A673 (cell line): ENCODE results near the gene NEK8. TPM values are rescaled to one million over a fixed set of nuclear protein-coding genes. Genes with fewer than 3 reads are reported as not detected.

ENCODE experiments used
- BruUV-seq: library from RNA; stranded (reverse); fragments of 400-500 nt; replicated peaks from 2 replicates; lab custom pipeline; 2021; lab: Mats Ljungman, UMichigan
- CTCF ChIA-PET: fragments of 300-600 bp; sonication (Branson Sonifier 250); formaldehyde crosslinking; loops from one replicate; lab custom pipeline; 2022; ENCODE audit warnings: antibody characterized with exemption; lab: Charles Lee
- POLR2A ChIA-PET: fragments of 300-600 bp; sonication (Branson Sonifier 250); formaldehyde crosslinking; loops from one replicate; lab custom pipeline; 2022; ENCODE audit warnings: antibody characterized with exemption; ENCODE audit not compliant: low non-redundant PET; lab: Charles Lee
- DNase-seq: peaks from one replicate; pipeline ENCODE4 v3.0.0-alpha.2; 2015; ENCODE audit warnings: low spot score
- H3K27ac ChIP-seq: fragments of 200-600 bp; sonication (generic); 2 replicates; pipeline ENCODE4 v1.5.1; 2016; ENCODE audit warnings: mixed run types, low read depth, mild to moderate bottlenecking, mixed read lengths, antibody characterized with exemption, low read length; ENCODE audit not compliant: poor library complexity, severe bottlenecking
- H3K27me3 ChIP-seq: fragments of 200-600 bp; sonication (generic); replicated peaks from 2 replicates; pipeline ENCODE4 v1.6.1; 2017; ENCODE audit warnings: mixed run types, low read depth, mild to moderate bottlenecking, mixed read lengths, antibody characterized with exemption, low read length; ENCODE audit not compliant: insufficient read depth, poor library complexity
- H3K36me3 ChIP-seq: fragments of 200-600 bp; sonication (generic); 2 replicates; pipeline ENCODE4 v1.6.1; 2016; ENCODE audit warnings: mixed run types, mild to moderate bottlenecking, mixed read lengths, antibody characterized with exemption, low read length; ENCODE audit not compliant: insufficient read depth, poor library complexity, severe bottlenecking
- H3K4me1 ChIP-seq: fragments of 200-600 bp; sonication (generic); 2 replicates; pipeline ENCODE4 v1.6.1; 2017; ENCODE audit warnings: mixed run types, mild to moderate bottlenecking, mixed read lengths, antibody characterized with exemption, low read length; ENCODE audit not compliant: insufficient read depth, poor library complexity, severe bottlenecking
- H3K4me3 ChIP-seq: fragments of 200-600 bp; sonication (generic); 2 replicates; pipeline ENCODE4 v1.5.1; 2016; ENCODE audit warnings: low read depth, mixed run types, mild to moderate bottlenecking, mixed read lengths, low read length; ENCODE audit not compliant: poor library complexity, severe bottlenecking
- H3K9me3 ChIP-seq: fragments of 200-600 bp; sonication (generic); 2 replicates; pipeline ENCODE4 v1.6.1; 2016; ENCODE audit warnings: mixed run types, low read depth, mild to moderate bottlenecking, mixed read lengths, antibody characterized with exemption, low read length; ENCODE audit not compliant: poor library complexity, severe bottlenecking
- CTCF ChIP-seq: fragments of 300-800, 200-600 bp; sonication (generic); conservative IDR thresholded peaks from 2 replicates; pipeline ENCODE4 v1.5.1; 2017; ENCODE audit warnings: low read depth, mild to moderate bottlenecking, antibody characterized with exemption, low read length, moderate library complexity, mixed read lengths
- EZH2 ChIP-seq: fragments of 200-600 bp; sonication (generic); IDR thresholded peaks from 2 replicates; pipeline ENCODE4 v1.6.1; 2017; ENCODE audit warnings: borderline replicate concordance, low read depth, mild to moderate bottlenecking, mixed read lengths, antibody characterized with exemption, low read length; ENCODE audit not compliant: poor library complexity, severe bottlenecking
- intact Hi-C: fragments of 100-400 bp; cut with micrococcal nuclease; formaldehyde crosslinking; loops from one replicate; pipeline ENCODE4 v1.10.0; 2022; ENCODE audit not compliant: unreplicated experiment
- total RNA-seq: library from RNA; stranded (reverse); gene quantifications from 2 replicates; pipeline ENCODE4 v1.2.3, GENCODE V29; 2021

Gene NEK8
- total RNA-seq, 1 experiment from 2014 or later, result 3.9 TPM

GRCh38 chr17:28705074-28705659 is 23.4 kb upstream of the NEK8 start:
- intact Hi-C loops, result no loop called here
- TF ChIP-seq EZH2, result no peak
- no peak for TF ChIP-seq CTCF
- DNase-seq, result no peak
- H3K4me1 ChIP-seq, result no peaks in the 10 kb centered on the region
- H3K27me3 ChIP-seq, result no peaks in the 10 kb centered on the region
- no peaks in the 10 kb centered on the region for H3K9me3 ChIP-seq
- H3K4me3 ChIP-seq, result no peak overlapping the region
- no TSS peak for BruUV-seq
- CTCF ChIA-PET, result no interaction called here
- POLR2A ChIA-PET, result no interaction called here
- H3K27ac ChIP-seq, result no peak overlapping the region
- H3K36me3 ChIP-seq, result peaks cover 29% of the 10 kb centered on the region

GRCh38 chr17:28705728-28706334 is 22.8 kb upstream of the NEK8 start:
- no peak for DNase-seq
- H3K9me3 ChIP-seq, result no peaks in the 10 kb centered on the region
- no TSS peak for BruUV-seq
- ChIA-PET POLR2A (no interaction called here), CTCF (no interaction called here)
- no peak overlapping the region for H3K27ac ChIP-seq
- no peak overlapping the region for H3K4me3 ChIP-seq
- H3K27me3 ChIP-seq, result no peaks in the 10 kb centered on the region
- peaks cover 23% of the 10 kb centered on the region for H3K36me3 ChIP-seq
- intact Hi-C loops, result no loop called here
- no peak for TF ChIP-seq CTCF
- peaks cover 4% of the 10 kb centered on the region for H3K4me1 ChIP-seq

- DNase-seq, result no peak
- BruUV-seq, result no TSS peak
- ChIA-PET POLR2A (no interaction called here), CTCF (no interaction called here)
- no peaks in the 10 kb centered on the region for H3K9me3 ChIP-seq
- H3K27me3 ChIP-seq, result no peaks in the 10 kb centered on the region
- intact Hi-C loops, result no loop called here
- TF ChIP-seq CTCF (no peak), EZH2 (no peak)
- peaks cover 14% of the 10 kb centered on the region for H3K36me3 ChIP-seq
- no peak overlapping the region for H3K27ac ChIP-seq
- H3K4me3 ChIP-seq, result no peak overlapping the region
- peaks cover 4% of the 10 kb centered on the region for H3K4me1 ChIP-seq
Observed at GRCh38 chr17:28706471-28707338, 21.9 kb upstream of the NEK8 start.
